HCT116 (cell line): ENCODE results near the gene CHST4. TPM values are rescaled to one million over a fixed set of nuclear protein-coding genes. Genes with fewer than 3 reads are reported as not detected.

Source experiments
- ATAC-seq: fragments of 200-7000 bp; cut with Tn5 transposase; 2 replicates; pipeline ENCODE4 v1.9.1; 2020; ENCODE audit warnings: mild to moderate bottlenecking, moderate library complexity
- BruUV-seq: library from RNA; stranded (reverse); fragments of 400-500 nt; replicated peaks from 2 replicates; lab custom pipeline; 2021; lab: Mats Ljungman, UMichigan
- CTCF ChIA-PET: fragments of 300-600 bp; sonication (Branson Sonifier 250); formaldehyde crosslinking; loops from one replicate; lab custom pipeline; 2021; ENCODE audit warnings: antibody characterized with exemption; lab: Charles Lee
- POLR2A ChIA-PET: fragments of 300-600, 350-600 bp; sonication (Branson Sonifier 250); formaldehyde crosslinking; loops from one replicate; lab custom pipeline; 2021; ENCODE audit warnings: antibody characterized with exemption; lab: Charles Lee
- RAD21 ChIA-PET, 2 experiments: fragments of 300-600 bp; sonication (Branson Sonifier 250); formaldehyde crosslinking; loops; one replicate each; lab custom pipeline; 2023; ENCODE audit warnings: low total read pairs in 2 of 2; ENCODE audit not compliant: uncharacterized antibody in 2 of 2, unreplicated experiment in 2 of 2, low non-redundant PET in 1 of 2; lab: Charles Lee
- DNase-seq: peaks from one replicate; pipeline ENCODE4 v3.0.0-alpha.2; 2010; ENCODE audit warnings: low read depth, low spot score
- H2AFZ ChIP-seq: fragments of 200-600 bp; shearing (Covaris generic), sonication (generic); 2 replicates; pipeline ENCODE4 v1.6.1; 2017; ENCODE audit warnings: low read depth, mixed run types, mixed read lengths, antibody characterized with exemption, low read length; ENCODE audit not compliant: poor library complexity, severe bottlenecking
- H3K27ac ChIP-seq: 2 replicates; pipeline ENCODE4 v1.5.1; 2012; ENCODE audit warnings: low read depth, low read length
- H3K27me3 ChIP-seq: fragments of 200-600 bp; sonication (generic); 2 replicates; pipeline ENCODE4 v1.6.1; 2016; ENCODE audit warnings: mixed run types, low read length, mixed read lengths; ENCODE audit not compliant: insufficient read depth
- H3K36me3 ChIP-seq, 2 experiments: fragments of 200-500 bp in 1 of 2; fragments of 200-600 bp in 1 of 2; sonication (Bioruptor generic) in 1 of 2; sonication (generic) in 1 of 2; 2 replicates each; pipeline versions ENCODE4 v1.5.1 to v1.6.1; 2014 to 2016; ENCODE audit warnings: low read length in 2 of 2, inconsistent platforms in 1 of 2, mixed read lengths in 1 of 2, mixed run types in 1 of 2; ENCODE audit not compliant: insufficient read depth in 2 of 2, control insufficient read depth in 1 of 2
- H3K4me1 ChIP-seq, 2 experiments: fragments of 200-600 bp in 1 of 2; sonication (generic) in 1 of 2; 2 replicates each; pipeline versions ENCODE4 v1.5.1 to v1.6.1; 2012 to 2017; ENCODE audit warnings: low read length in 2 of 2, inconsistent platforms in 1 of 2, mild to moderate bottlenecking in 1 of 2, mixed read lengths in 1 of 2, mixed run types in 1 of 2, moderate library complexity in 1 of 2; ENCODE audit not compliant: insufficient read depth in 2 of 2, control insufficient read depth in 1 of 2
- H3K4me2 ChIP-seq: fragments of 200-600 bp; sonication (generic); 2 replicates; pipeline ENCODE4 v1.6.1; 2017; ENCODE audit warnings: mixed run types, low read length, mixed read lengths
- H3K4me3 ChIP-seq, 2 experiments: fragments of 200-600 bp in 1 of 2; sonication (generic) in 1 of 2; replicated peaks in 1 of 2; 2 replicates each; pipeline ENCODE4 v1.5.1; 2011 to 2016; ENCODE audit warnings: low read length in 2 of 2, control low read depth in 1 of 2, low read depth in 1 of 2, mild to moderate bottlenecking in 1 of 2, mixed read lengths in 1 of 2, mixed run types in 1 of 2
- H3K79me2 ChIP-seq: fragments of 200-600 bp; sonication (generic); 2 replicates; pipeline ENCODE4 v1.6.1; 2017; ENCODE audit warnings: mild to moderate bottlenecking, mixed run types, low read length, moderate library complexity, mixed read lengths; ENCODE audit not compliant: insufficient read depth
- H3K9ac ChIP-seq: fragments of 200-600 bp; sonication (generic); 2 replicates; pipeline ENCODE4 v1.6.1; 2016; ENCODE audit warnings: low read length, mixed read lengths
- H3K9me2 ChIP-seq: fragments of 200-600 bp; sonication (generic), shearing (Covaris generic); 2 replicates; pipeline ENCODE4 v1.6.1; 2017; ENCODE audit warnings: mixed run types, mild to moderate bottlenecking, moderate library complexity; ENCODE audit not compliant: insufficient read depth
- H3K9me3 ChIP-seq, 2 experiments: fragments of 200-500 bp in 1 of 2; fragments of 200-600 bp in 1 of 2; sonication (Bioruptor generic) in 1 of 2; sonication (generic) in 1 of 2; 2 replicates each; pipeline ENCODE4 v1.6.1; 2014 to 2017; ENCODE audit warnings: low read length in 2 of 2, mixed read lengths in 2 of 2, inconsistent platforms in 1 of 2, low read depth in 1 of 2, mild to moderate bottlenecking in 1 of 2, mixed run types in 1 of 2, moderate library complexity in 1 of 2; ENCODE audit not compliant: control insufficient read depth in 1 of 2, insufficient read depth in 1 of 2
- H4K20me1 ChIP-seq: fragments of 200-600 bp; sonication (generic), shearing (Covaris generic); 2 replicates; pipeline ENCODE4 v1.6.1; 2017; ENCODE audit warnings: mixed run types, mild to moderate bottlenecking, moderate library complexity; ENCODE audit not compliant: insufficient read depth
- CBX3 ChIP-seq: IDR thresholded peaks from 2 replicates; pipeline ENCODE4 v1.6.1; 2012; ENCODE audit warnings: low read depth
- CEBPB ChIP-seq: IDR thresholded peaks from 2 replicates; pipeline ENCODE4 v1.6.1; 2012; ENCODE audit warnings: low read depth
- CTCF ChIP-seq, 3 experiments: fragments of 200-600 bp in 1 of 3; sonication (generic) in 1 of 3; IDR thresholded peaks in 2 of 3; conservative IDR thresholded peaks in 1 of 3; 2 replicates each; pipeline ENCODE4 v1.5.1; 2012 to 2017; ENCODE audit warnings: low read depth in 2 of 3, low read length in 2 of 3, antibody characterized with exemption in 1 of 3, borderline replicate concordance in 1 of 3, control low read depth in 1 of 3, mild to moderate bottlenecking in 1 of 3, mixed read lengths in 1 of 3, mixed run types in 1 of 3, moderate library complexity in 1 of 3; ENCODE audit not compliant: insufficient read depth in 1 of 3
- ELF1 ChIP-seq: IDR thresholded peaks from 2 replicates; pipeline ENCODE4 v1.6.1; 2012; ENCODE audit warnings: low read depth, borderline replicate concordance
- FOSL1 ChIP-seq: IDR thresholded peaks from 2 replicates; pipeline ENCODE4 v1.6.1; 2012; ENCODE audit warnings: low read depth
- POLR2A ChIP-seq: IDR thresholded peaks from 2 replicates; pipeline ENCODE4 v1.7.0; 2011; ENCODE audit warnings: borderline replicate concordance; ENCODE audit not compliant: insufficient read depth, insufficient read length; ENCODE audit errors: extremely low read depth
- POLR2AphosphoS5 ChIP-seq: IDR thresholded peaks from 2 replicates; pipeline ENCODE4 v1.6.1; 2011; ENCODE audit warnings: mild to moderate bottlenecking, low read depth, low read length, moderate library complexity
- RAD21 ChIP-seq: IDR thresholded peaks from 2 replicates; pipeline ENCODE4 v1.6.1; 2012; ENCODE audit warnings: low read depth, mild to moderate bottlenecking
- SIN3A ChIP-seq: IDR thresholded peaks from 2 replicates; pipeline ENCODE4 v1.6.1; 2012; ENCODE audit warnings: low read depth
- SP1 ChIP-seq: IDR thresholded peaks from 2 replicates; pipeline ENCODE4 v1.6.1; 2012; ENCODE audit warnings: low read depth
- SRF ChIP-seq: IDR thresholded peaks from 2 replicates; pipeline ENCODE4 v1.6.1; 2012; ENCODE audit warnings: low read depth
- TCF7L2 ChIP-seq: IDR thresholded peaks from 2 replicates; pipeline ENCODE4 v1.7.0; 2011; ENCODE audit warnings: borderline replicate concordance, inconsistent platforms; ENCODE audit not compliant: insufficient read depth, insufficient read length; ENCODE audit errors: extremely low read depth
- YY1 ChIP-seq: IDR thresholded peaks from 2 replicates; pipeline ENCODE4 v1.6.1; 2011; ENCODE audit warnings: low read length, low read depth, moderate library complexity, mild to moderate bottlenecking; ENCODE audit not compliant: insufficient replicate concordance; ENCODE audit errors: extremely low read depth
- ZFX ChIP-seq: fragments of 450-650 bp; IDR thresholded peaks from 2 replicates; pipeline ENCODE4 v1.6.1; 2017
- intact Hi-C: fragments of 100-400 bp; cut with micrococcal nuclease; formaldehyde crosslinking; loops from 2 replicates; pipeline ENCODE4 v1.10.0; 2022
- total RNA-seq: library from RNA; stranded (reverse); gene quantifications from one replicate; pipeline ENCODE4 v1.2.1, GENCODE V29; 2021; ENCODE audit not compliant: unreplicated experiment
- TF ChIP-seq, protein P1 (sequence below): IDR thresholded peaks from 2 replicates; pipeline ENCODE4 v1.6.1; 2012; ENCODE audit warnings: low read depth
- TF ChIP-seq, protein P2 (sequence below): IDR thresholded peaks from 2 replicates; pipeline ENCODE4 v1.6.1; 2012
- TF ChIP-seq, protein P3 (sequence below): IDR thresholded peaks from 2 replicates; pipeline ENCODE4 v1.6.1; 2012

CHST4 gene
- total RNA-seq, 1 experiment from 2014 or later, result 0.59 TPM

DNA sequence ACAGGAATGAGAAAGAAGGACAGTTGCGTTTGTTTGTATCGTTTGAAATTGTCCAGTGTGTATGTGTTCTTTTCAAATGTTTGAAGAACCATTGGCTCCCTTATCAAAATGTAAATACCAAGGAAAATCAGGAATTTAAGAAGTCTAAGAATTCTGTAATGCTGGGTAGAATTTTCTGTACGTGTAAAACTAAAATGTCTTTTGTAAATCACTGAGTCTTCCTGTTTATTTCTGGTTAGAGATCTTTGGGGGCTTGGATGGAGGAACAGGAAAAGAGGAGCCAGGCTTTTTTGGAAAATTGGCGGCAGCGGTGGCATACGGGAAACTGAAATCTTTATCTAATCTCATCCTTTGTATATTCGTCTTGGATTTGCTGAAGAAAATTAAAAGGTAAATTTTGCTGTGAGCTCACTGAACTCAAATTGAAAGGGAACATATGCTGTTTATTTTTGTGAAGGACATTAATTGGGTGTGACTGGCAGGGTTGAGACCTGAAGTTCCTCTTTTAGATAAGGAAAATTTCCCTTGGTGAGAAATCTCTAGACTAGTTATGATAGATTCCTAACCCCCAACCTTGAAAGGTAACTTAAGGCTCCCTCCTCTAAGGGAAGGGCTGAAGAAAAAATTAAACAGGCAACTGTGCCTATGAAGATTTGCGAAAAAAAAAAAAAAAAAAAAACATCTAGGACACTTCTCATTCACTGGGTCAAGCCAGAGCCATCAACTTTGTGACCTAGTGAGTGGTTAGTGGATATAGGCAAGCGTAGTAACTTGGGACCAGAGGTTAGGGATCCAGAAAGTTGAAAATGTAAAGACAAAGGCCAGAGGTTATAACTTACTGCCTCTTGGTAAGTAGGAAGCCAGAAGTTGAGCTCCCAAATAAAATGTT lies 39.8 kb downstream of the CHST4 start (continued):
- no peak for TF ChIP-seq TCF7L2
- TF ChIP-seq CEBPB, result no peak

GRCh38 chr16:71567931-71568330 lies 41.7 kb downstream of the CHST4 start:
- DNase-seq, result no peak
- Histone ChIP-seq H2AFZ (no peak overlapping the region), H3K27me3 (no peaks in the 10 kb centered on the region), H3K4me1 (peaks cover 14 to 18% of the 10 kb centered on the region in 2 experiments), H3K4me3 (no peak overlapping the region), H4K20me1 (no peaks in the 10 kb centered on the region), H3K27ac (no peak overlapping the region), H3K4me2 (no peak overlapping the region), H3K36me3 (no peaks in the 10 kb centered on the region), H3K9me3 (no peaks in the 10 kb centered on the region), H3K9ac (no peak overlapping the region), H3K9me2 (no peaks in the 10 kb centered on the region), H3K79me2 (no peaks in the 10 kb centered on the region)
- ATAC-seq, result no peak
- TF ChIP-seq CTCF (IDR thresholded peaks at IDR 0.05 in 2 of 3, conservative IDR thresholded peaks at IDR 0.05 in 1 of 3; ENCODE audit: borderline replicate concordance in 1 of 3, insufficient read depth in 1 of 3, low read depth in 2 of 3, low read length in 2 of 3) (no peak), TCF7L2 (no peak), SRF (no peak), POLR2AphosphoS5 (no peak), SIN3A (no peak), RAD21 (no peak), YY1 (no peak), ELF1 (no peak), CEBPB (no peak), CBX3 (no peak), POLR2A (no peak), FOSL1 (no peak), ZFX (no peak), SP1 (no peak)
- TF ChIP-seq, protein P1, sequence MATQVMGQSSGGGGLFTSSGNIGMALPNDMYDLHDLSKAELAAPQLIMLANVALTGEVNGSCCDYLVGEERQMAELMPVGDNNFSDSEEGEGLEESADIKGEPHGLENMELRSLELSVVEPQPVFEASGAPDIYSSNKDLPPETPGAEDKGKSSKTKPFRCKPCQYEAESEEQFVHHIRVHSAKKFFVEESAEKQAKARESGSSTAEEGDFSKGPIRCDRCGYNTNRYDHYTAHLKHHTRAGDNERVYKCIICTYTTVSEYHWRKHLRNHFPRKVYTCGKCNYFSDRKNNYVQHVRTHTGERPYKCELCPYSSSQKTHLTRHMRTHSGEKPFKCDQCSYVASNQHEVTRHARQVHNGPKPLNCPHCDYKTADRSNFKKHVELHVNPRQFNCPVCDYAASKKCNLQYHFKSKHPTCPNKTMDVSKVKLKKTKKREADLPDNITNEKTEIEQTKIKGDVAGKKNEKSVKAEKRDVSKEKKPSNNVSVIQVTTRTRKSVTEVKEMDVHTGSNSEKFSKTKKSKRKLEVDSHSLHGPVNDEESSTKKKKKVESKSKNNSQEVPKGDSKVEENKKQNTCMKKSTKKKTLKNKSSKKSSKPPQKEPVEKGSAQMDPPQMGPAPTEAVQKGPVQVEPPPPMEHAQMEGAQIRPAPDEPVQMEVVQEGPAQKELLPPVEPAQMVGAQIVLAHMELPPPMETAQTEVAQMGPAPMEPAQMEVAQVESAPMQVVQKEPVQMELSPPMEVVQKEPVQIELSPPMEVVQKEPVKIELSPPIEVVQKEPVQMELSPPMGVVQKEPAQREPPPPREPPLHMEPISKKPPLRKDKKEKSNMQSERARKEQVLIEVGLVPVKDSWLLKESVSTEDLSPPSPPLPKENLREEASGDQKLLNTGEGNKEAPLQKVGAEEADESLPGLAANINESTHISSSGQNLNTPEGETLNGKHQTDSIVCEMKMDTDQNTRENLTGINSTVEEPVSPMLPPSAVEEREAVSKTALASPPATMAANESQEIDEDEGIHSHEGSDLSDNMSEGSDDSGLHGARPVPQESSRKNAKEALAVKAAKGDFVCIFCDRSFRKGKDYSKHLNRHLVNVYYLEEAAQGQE, result no peak
- TF ChIP-seq, protein P2, sequence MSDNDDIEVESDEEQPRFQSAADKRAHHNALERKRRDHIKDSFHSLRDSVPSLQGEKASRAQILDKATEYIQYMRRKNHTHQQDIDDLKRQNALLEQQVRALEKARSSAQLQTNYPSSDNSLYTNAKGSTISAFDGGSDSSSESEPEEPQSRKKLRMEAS, result no peak
- TF ChIP-seq, protein P3, sequence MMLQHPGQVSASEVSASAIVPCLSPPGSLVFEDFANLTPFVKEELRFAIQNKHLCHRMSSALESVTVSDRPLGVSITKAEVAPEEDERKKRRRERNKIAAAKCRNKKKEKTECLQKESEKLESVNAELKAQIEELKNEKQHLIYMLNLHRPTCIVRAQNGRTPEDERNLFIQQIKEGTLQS, result no peak
- no TSS peak for BruUV-seq
- ChIA-PET POLR2A (no interaction called here), RAD21 (no interaction called here), CTCF (interaction anchor here (0.8 kb wide), 1 partner anchor 43 kb away, joined by 4 read pairs; no protein-coding TSS in a partner anchor)
- intact Hi-C loops, result loop anchor here (10.0 kb wide), 1 partner anchor 527 kb away; the partner anchor contains the start of genes DHX38 and TXNL4B
